Measurements from ENCODE around the gene PREX1. TPM values are rescaled to one million over a fixed set of nuclear protein-coding genes. Genes with fewer than 3 reads are reported as not detected.
"Not testable (repeated sequence)": the region's sequence is repeated elsewhere in the genome, so short reads cannot be mapped to it uniquely, and the experiment has no call there.

The PREX1 gene
- polyA plus RNA-seq, 1 experiment = 1.3 TPM

GRCh38 chr20:48603116-48603818 is 224.5 kb downstream of the PREX1 start:
- Histone ChIP-seq H3K4me3 (ENCODE audit: low read depth, low read length) (no peak overlapping the region), H3K27me3 (ENCODE audit: control insufficient read depth, insufficient read depth, low read length) (no peaks in the 10 kb centered on the region; the same call in none of the 2 replicates), H3K36me3 (ENCODE audit: control insufficient read depth, insufficient read depth, low read length) (no peaks in the 10 kb centered on the region)
- ChIA-PET POLR2A (no interaction called here), CTCF (interaction anchor here (2.3 kb wide), 1 partner anchor 17 kb away, joined by 8 read pairs; no protein-coding TSS in a partner anchor)
- no peak for DNase-seq (ENCODE audit: low read depth)
- TF ChIP-seq CTCF (IDR thresholded peaks at IDR 0.05; ENCODE audit: insufficient read depth, low read depth, low read length) = no peak

- Histone ChIP-seq H3K4me3 (ENCODE audit: low read depth, low read length) (no peak overlapping the region), H3K27me3 (ENCODE audit: control insufficient read depth, insufficient read depth, low read length) (no peaks in the 10 kb centered on the region; the same call in none of the 2 replicates), H3K36me3 (ENCODE audit: control insufficient read depth, insufficient read depth, low read length) (no peaks in the 10 kb centered on the region)
- no peak for TF ChIP-seq CTCF (IDR thresholded peaks at IDR 0.05; ENCODE audit: insufficient read depth, low read depth, low read length)
- no peak for DNase-seq (ENCODE audit: low read depth)
- POLR2A ChIA-PET = no interaction called here
- CTCF ChIA-PET = no interaction called here
These were observed 226.0 kb downstream of the PREX1 start for GRCh38 chr20:48601798-48602197.

- ChIA-PET CTCF (no interaction called here), POLR2A (no interaction called here)
- Histone ChIP-seq H3K27me3 (ENCODE audit: control insufficient read depth, insufficient read depth, low read length) (no peaks in the 10 kb centered on the region; the same call in none of the 2 replicates), H3K4me3 (ENCODE audit: low read depth, low read length) (no peak overlapping the region), H3K36me3 (ENCODE audit: control insufficient read depth, insufficient read depth, low read length) (no peaks in the 10 kb centered on the region)
- TF ChIP-seq CTCF (IDR thresholded peaks at IDR 0.05; ENCODE audit: insufficient read depth, low read depth, low read length) = no peak
- DNase-seq (ENCODE audit: low read depth) = no peak
These were observed 227.3 kb downstream of the PREX1 start for GRCh38 chr20:48600470-48600945.

GRCh38 chr20:48599748-48600469 is 227.9 kb downstream of the PREX1 start:
- no peak for TF ChIP-seq CTCF (IDR thresholded peaks at IDR 0.05; ENCODE audit: insufficient read depth, low read depth, low read length)
- Histone ChIP-seq H3K4me3 (ENCODE audit: low read depth, low read length) (no peak overlapping the region), H3K36me3 (ENCODE audit: control insufficient read depth, insufficient read depth, low read length) (no peaks in the 10 kb centered on the region), H3K27me3 (ENCODE audit: control insufficient read depth, insufficient read depth, low read length) (no peaks in the 10 kb centered on the region; the same call in 1 of the 2 replicates)
- POLR2A ChIA-PET = no interaction called here
- no peak for DNase-seq (ENCODE audit: low read depth)
- CTCF ChIA-PET = no interaction called here

GRCh38 chr20:48599106-48599747 is 228.6 kb downstream of the PREX1 start:
- CTCF ChIA-PET = no interaction called here
- no peaks in the 10 kb centered on the region; the same call in 1 of the 2 replicates for H3K27me3 ChIP-seq (ENCODE audit: control insufficient read depth, insufficient read depth, low read length)

GRCh38 chr20:48598303-48598941 is 229.4 kb downstream of the PREX1 start:
- H3K36me3 ChIP-seq (ENCODE audit: control insufficient read depth, insufficient read depth, low read length); POLR2A ChIA-PET; CTCF ChIA-PET; H3K4me3 ChIP-seq (ENCODE audit: low read depth, low read length); DNase-seq (ENCODE audit: low read depth); H3K27me3 ChIP-seq (ENCODE audit: control insufficient read depth, insufficient read depth, low read length): not testable (repeated sequence)

More at GRCh38 chr20:48599106-48599747, 228.6 kb downstream of the PREX1 start:
- no peak for TF ChIP-seq CTCF (IDR thresholded peaks at IDR 0.05; ENCODE audit: insufficient read depth, low read depth, low read length)
- POLR2A ChIA-PET = no interaction called here
- no peaks in the 10 kb centered on the region for H3K36me3 ChIP-seq (ENCODE audit: control insufficient read depth, insufficient read depth, low read length)
- no peak for DNase-seq (ENCODE audit: low read depth)
- H3K4me3 ChIP-seq (ENCODE audit: low read depth, low read length) = no peak overlapping the region

All from BJ (cell line).